ENCODE data around the gene ZNF787. TPM values are rescaled to one million over a fixed set of nuclear protein-coding genes. Genes with fewer than 3 reads are reported as not detected.

The ZNF787 gene
- total RNA-seq, 1 experiment from 2014 or later: 54.6 TPM

- Histone ChIP-seq H2BK120ac (ENCODE audit: low read depth, low read length, poor library complexity, severe bottlenecking) (no peak overlapping the region), H2AK5ac (ENCODE audit: insufficient read length, low read length) (no peak overlapping the region), H3K18ac (ENCODE audit: insufficient read length, low read depth, low read length) (no peak overlapping the region), H2BK12ac (ENCODE audit: insufficient read length, low read depth, low read length) (no peak overlapping the region), H3K27me3 (ENCODE audit: insufficient read depth, low read length) (no peaks in the 10 kb centered on the region; the same call in 1 of the 2 replicates), H2BK5ac (ENCODE audit: insufficient read length, low read length) (no peak overlapping the region), H3K9ac (ENCODE audit: extremely low read depth, insufficient read length, low read length) (no peak overlapping the region), H2AFZ (ENCODE audit: low read length) (no peak overlapping the region), H3K9me3 (ENCODE audit: control insufficient read depth, low read depth, low read length) (no peaks in the 10 kb centered on the region), H3K4me2 (ENCODE audit: insufficient read depth, insufficient read length, low read length) (no peak overlapping the region), H4K8ac (replicated peaks; ENCODE audit: insufficient read length, low read depth, low read length) (no peak overlapping the region), H3K4me1 (ENCODE audit: insufficient read depth, low read length) (no peaks in the 10 kb centered on the region), H3K27ac (ENCODE audit: insufficient read length, low read depth, low read length) (no peak overlapping the region), H3K79me1 (ENCODE audit: insufficient read depth, low read depth, low read length, poor library complexity, severe bottlenecking) (no peaks in the 10 kb centered on the region), H3K23ac (ENCODE audit: insufficient read length, low read depth, low read length) (no peak overlapping the region), H4K91ac (ENCODE audit: insufficient read length, low read depth, low read length) (no peak overlapping the region), H2BK15ac (ENCODE audit: low read depth, low read length) (no peak overlapping the region), H2BK20ac (ENCODE audit: low read depth, low read length, poor library complexity, severe bottlenecking) (no peak overlapping the region), H4K5ac (ENCODE audit: insufficient read length, low read depth, low read length) (no peak overlapping the region), H3K14ac (ENCODE audit: insufficient read depth, low read length) (no peak overlapping the region), H3T11ph (ENCODE audit: low read length) (no peak overlapping the region), H3K23me2 (ENCODE audit: insufficient read length, low read depth, low read length, poor library complexity, severe bottlenecking) (no peaks in the 10 kb centered on the region), H3K79me2 (ENCODE audit: insufficient read depth, low read length) (no peaks in the 10 kb centered on the region), H4K20me1 (ENCODE audit: control insufficient read depth, insufficient read depth, insufficient read length) (no peaks in the 10 kb centered on the region), H3K4ac (ENCODE audit: low read depth, low read length) (no peak overlapping the region), H3K56ac (ENCODE audit: insufficient read length, low read depth, low read length) (no peak overlapping the region)
- Mint-ChIP-seq H3K9me3 (peaks cover 0 to 1% of the 10 kb centered on the region in 2 experiments; a peak in 2 of 5 replicates), H3K36me3 (ENCODE audit: insufficient read depth in 1 of 3, low read depth in 3 of 3) (no peaks in the 10 kb centered on the region), H3K4me1 (peaks cover under 1 to 1% of the 10 kb centered on the region in 2 experiments), H3K4me3 (no peak overlapping the region), H3K27me3 (ENCODE audit: low read depth) (peaks cover 2% of the 10 kb centered on the region; the same call in 1 of the 2 replicates), H3K27ac (no peak overlapping the region)
- no peak for DNase-seq
- WGBS (ENCODE audit: extremely low coverage, insufficient read length, low lambda C conversion rate): no CpG with 5 or more reads among the region's 19 CpGs
- no peak for TF ChIP-seq CTCF (conservative IDR thresholded peaks at IDR 0.05)
Measured at GRCh38 chr19:56126983-56127780, 6.1 kb upstream of the ZNF787 start.
